Measurements from ENCODE around the gene IP6K1. TPM values are rescaled to one million over a fixed set of nuclear protein-coding genes. Genes with fewer than 3 reads are reported as not detected.
"Not testable (repeated sequence)": the region's sequence is repeated elsewhere in the genome, so short reads cannot be mapped to it uniquely, and the experiment has no call there.

IP6K1 gene
- polyA plus RNA-seq, 1 donor (not counting 4 experiments of a cell fraction or from before 2014, with no cell fraction given), result 24.5 TPM

- no peak overlapping the region for H3K4me2 ChIP-seq (ENCODE audit: control insufficient read depth, extremely low read depth, insufficient read depth, low read depth, low read length)
- H3K9me1 ChIP-seq (ENCODE audit: control insufficient read depth, extremely low read depth, insufficient read depth, low read length), result no peaks in the 10 kb centered on the region
- no peak overlapping the region for H3K27ac ChIP-seq (ENCODE audit: control insufficient read depth, insufficient read depth, low read length)
- no peaks in the 10 kb centered on the region for H4K20me1 ChIP-seq (ENCODE audit: control insufficient read depth, extremely low read depth, insufficient read depth, low read length)
- H3K4me1 ChIP-seq (ENCODE audit: control insufficient read depth, extremely low read depth, insufficient read depth, low read length), result no peaks in the 10 kb centered on the region
- H3K79me2 ChIP-seq (ENCODE audit: control insufficient read depth, insufficient read depth, low read length), result no peaks in the 10 kb centered on the region
- TF ChIP-seq CTCF (optimal IDR thresholded peaks at IDR 0.05 in 1 of 3, IDR thresholded peaks at IDR 0.05 in 1 of 3, conservative IDR thresholded peaks at IDR 0.05 in 1 of 3; ENCODE audit: extremely low read depth in 1 of 3, insufficient read depth in 2 of 3, low read length in 3 of 3), result no peak
- no peak for TF ChIP-seq EZH2 (IDR thresholded peaks at IDR 0.05; ENCODE audit: low read length)
- H3K4me3 ChIP-seq (ENCODE audit: control insufficient read depth in 2 of 3, extremely low read depth in 1 of 3, insufficient read depth in 2 of 3, low read depth in 1 of 3, low read length in 3 of 3), result no peak overlapping the region
- DNase-seq (ENCODE audit: low read depth, low spot score) (no peak), FAIRE-seq (no peak)
- H3K36me3 ChIP-seq (ENCODE audit: control insufficient read depth in 2 of 2, extremely low read depth in 1 of 2, insufficient read depth in 2 of 2, low read length in 2 of 2), result peaks cover 33 to 34% of the 10 kb centered on the region in 2 experiments
- dilution Hi-C loops (cut with MboI; ENCODE audit: extremely low pct_ligation_motif_present, low sequenced_read_pairs), result no loop called here
- H3K27me3 ChIP-seq (ENCODE audit: control insufficient read depth, extremely low read depth, insufficient read depth, low read length), result no peaks in the 10 kb centered on the region
- no peak overlapping the region for H3K9ac ChIP-seq (ENCODE audit: control insufficient read depth, extremely low read depth, insufficient read depth, low read length)
- H3K9me3 ChIP-seq (ENCODE audit: control insufficient read depth, low read depth, low read length), result no peaks in the 10 kb centered on the region
- no peak overlapping the region for H2AFZ ChIP-seq (ENCODE audit: control insufficient read depth, low read length)
Measured at GRCh38 chr3:49700014-49700413, 86.3 kb downstream of the IP6K1 start.

GRCh38 chr3:49699281-49699979, 86.9 kb downstream of the IP6K1 start:
- TF ChIP-seq CTCF (optimal IDR thresholded peaks at IDR 0.05 in 1 of 3, IDR thresholded peaks at IDR 0.05 in 1 of 3, conservative IDR thresholded peaks at IDR 0.05 in 1 of 3; ENCODE audit: extremely low read depth in 1 of 3, insufficient read depth in 2 of 3, low read length in 3 of 3) (no peak), EZH2 (IDR thresholded peaks at IDR 0.05; ENCODE audit: low read length) (no peak)
- no peak overlapping the region for H3K4me3 ChIP-seq (ENCODE audit: control insufficient read depth in 2 of 3, extremely low read depth in 1 of 3, insufficient read depth in 2 of 3, low read depth in 1 of 3, low read length in 3 of 3)
- H3K9ac ChIP-seq (ENCODE audit: control insufficient read depth, extremely low read depth, insufficient read depth, low read length), result no peak overlapping the region
- no peak for DNase-seq (ENCODE audit: low read depth, low spot score)
- no peak overlapping the region for H3K4me2 ChIP-seq (ENCODE audit: control insufficient read depth, extremely low read depth, insufficient read depth, low read depth, low read length)
- H3K9me3 ChIP-seq (ENCODE audit: control insufficient read depth, low read depth, low read length), result no peaks in the 10 kb centered on the region
- H2AFZ ChIP-seq (ENCODE audit: control insufficient read depth, low read length), result no peak overlapping the region
- peaks cover 2% of the 10 kb centered on the region for H3K79me2 ChIP-seq (ENCODE audit: control insufficient read depth, insufficient read depth, low read length)
- H3K27ac ChIP-seq (ENCODE audit: control insufficient read depth, insufficient read depth, low read length), result no peak overlapping the region
- dilution Hi-C loops (cut with MboI; ENCODE audit: extremely low pct_ligation_motif_present, low sequenced_read_pairs), result no loop called here
- H3K36me3 ChIP-seq (ENCODE audit: control insufficient read depth in 2 of 2, extremely low read depth in 1 of 2, insufficient read depth in 2 of 2, low read length in 2 of 2), result peaks cover 32 to 34% of the 10 kb centered on the region in 2 experiments
- FAIRE-seq, result no peak
- H3K9me1 ChIP-seq (ENCODE audit: control insufficient read depth, extremely low read depth, insufficient read depth, low read length), result no peaks in the 10 kb centered on the region
- H4K20me1 ChIP-seq (ENCODE audit: control insufficient read depth, extremely low read depth, insufficient read depth, low read length), result no peaks in the 10 kb centered on the region
- H3K4me1 ChIP-seq (ENCODE audit: control insufficient read depth, extremely low read depth, insufficient read depth, low read length), result no peaks in the 10 kb centered on the region
- no peaks in the 10 kb centered on the region for H3K27me3 ChIP-seq (ENCODE audit: control insufficient read depth, extremely low read depth, insufficient read depth, low read length)

- H3K9me1 ChIP-seq (ENCODE audit: control insufficient read depth, extremely low read depth, insufficient read depth, low read length); H3K9ac ChIP-seq (ENCODE audit: control insufficient read depth, extremely low read depth, insufficient read depth, low read length); H3K4me2 ChIP-seq (ENCODE audit: control insufficient read depth, extremely low read depth, insufficient read depth, low read depth, low read length); DNase-seq (ENCODE audit: low read depth, low spot score); dilution Hi-C loops (cut with MboI; ENCODE audit: extremely low pct_ligation_motif_present, low sequenced_read_pairs); H3K27ac ChIP-seq (ENCODE audit: control insufficient read depth, insufficient read depth, low read length); H2AFZ ChIP-seq (ENCODE audit: control insufficient read depth, low read length); H3K9me3 ChIP-seq (ENCODE audit: control insufficient read depth, low read depth, low read length); H4K20me1 ChIP-seq (ENCODE audit: control insufficient read depth, extremely low read depth, insufficient read depth, low read length); H3K4me3 ChIP-seq (ENCODE audit: control insufficient read depth in 2 of 3, extremely low read depth in 1 of 3, insufficient read depth in 2 of 3, low read depth in 1 of 3, low read length in 3 of 3); FAIRE-seq; H3K27me3 ChIP-seq (ENCODE audit: control insufficient read depth, extremely low read depth, insufficient read depth, low read length); H3K4me1 ChIP-seq (ENCODE audit: control insufficient read depth, extremely low read depth, insufficient read depth, low read length): not testable (repeated sequence)
- H3K79me2 ChIP-seq (ENCODE audit: control insufficient read depth, insufficient read depth, low read length), result peaks cover 14% of the 10 kb centered on the region
- H3K36me3 ChIP-seq (ENCODE audit: control insufficient read depth in 2 of 2, extremely low read depth in 1 of 2, insufficient read depth in 2 of 2, low read length in 2 of 2), result peaks cover 14 to 16% of the 10 kb centered on the region in 2 experiments
Measured at GRCh38 chr3:49695350-49696015, 90.9 kb downstream of the IP6K1 start.
